Activated CD8-positive, alpha-beta T cell treated with anti-CD3 and anti-CD28 coated beads, Interleukin-2, amount 10 ng/mL, durations not matched to agents 7 days and 5 days (primary cell): Measurements from ENCODE around the gene REG4. TPM values are rescaled to one million over a fixed set of nuclear protein-coding genes. Genes with fewer than 3 reads are reported as not detected.
"Not testable (repeated sequence)": the region's sequence is repeated elsewhere in the genome, so short reads cannot be mapped to it uniquely, and the experiment has no call there.

Source experiments
- ATAC-seq: fragments of 150-1000 bp; cut with Tn5 transposase; one replicate; pipeline ENCODE4 v1.10.0; 2021; ENCODE audit warnings: moderate library complexity
- CTCF ChIA-PET: fragments of 350-600 bp; sonication (Branson Sonifier 250); formaldehyde crosslinking; loops from one replicate; lab custom pipeline; 2021; ENCODE audit warnings: antibody characterized with exemption; lab: Charles Lee
- POLR2A ChIA-PET: fragments of 350-600 bp; sonication (Branson Sonifier 250); formaldehyde crosslinking; loops from one replicate; lab custom pipeline; 2021; ENCODE audit warnings: antibody characterized with exemption; lab: Charles Lee
- DNase-seq: peaks from one replicate; pipeline ENCODE4 v3.0.0-alpha.2; 2020
- H3K27ac Mint-ChIP-seq: one replicate; pipeline ENCODE4 v1.8.0; 2021; ENCODE audit warnings: mild to moderate bottlenecking, mixed read lengths
- H3K27me3 Mint-ChIP-seq: one replicate; pipeline ENCODE4 v1.8.0; 2021; ENCODE audit warnings: low read depth, mixed read lengths
- H3K36me3 Mint-ChIP-seq: one replicate; pipeline ENCODE4 v1.8.0; 2021; ENCODE audit warnings: low read depth, mixed read lengths
- H3K4me1 Mint-ChIP-seq: one replicate; pipeline ENCODE4 v1.8.0; 2021; ENCODE audit warnings: low read depth, mixed read lengths
- H3K4me3 Mint-ChIP-seq: one replicate; pipeline ENCODE4 v1.8.0; 2021; ENCODE audit warnings: mild to moderate bottlenecking, mixed read lengths
- H3K9me3 Mint-ChIP-seq: one replicate; pipeline ENCODE4 v1.8.0; 2022; ENCODE audit warnings: mixed read lengths; ENCODE audit not compliant: insufficient read depth
- total RNA-seq, 2 experiments: library from RNA; stranded (reverse); gene quantifications; one replicate each; pipeline ENCODE4 v1.2.3, GENCODE V29; 2021

Gene REG4
- total RNA-seq, 2 experiments from 2014 or later = 14.6 to 15.3 TPM

DNA sequence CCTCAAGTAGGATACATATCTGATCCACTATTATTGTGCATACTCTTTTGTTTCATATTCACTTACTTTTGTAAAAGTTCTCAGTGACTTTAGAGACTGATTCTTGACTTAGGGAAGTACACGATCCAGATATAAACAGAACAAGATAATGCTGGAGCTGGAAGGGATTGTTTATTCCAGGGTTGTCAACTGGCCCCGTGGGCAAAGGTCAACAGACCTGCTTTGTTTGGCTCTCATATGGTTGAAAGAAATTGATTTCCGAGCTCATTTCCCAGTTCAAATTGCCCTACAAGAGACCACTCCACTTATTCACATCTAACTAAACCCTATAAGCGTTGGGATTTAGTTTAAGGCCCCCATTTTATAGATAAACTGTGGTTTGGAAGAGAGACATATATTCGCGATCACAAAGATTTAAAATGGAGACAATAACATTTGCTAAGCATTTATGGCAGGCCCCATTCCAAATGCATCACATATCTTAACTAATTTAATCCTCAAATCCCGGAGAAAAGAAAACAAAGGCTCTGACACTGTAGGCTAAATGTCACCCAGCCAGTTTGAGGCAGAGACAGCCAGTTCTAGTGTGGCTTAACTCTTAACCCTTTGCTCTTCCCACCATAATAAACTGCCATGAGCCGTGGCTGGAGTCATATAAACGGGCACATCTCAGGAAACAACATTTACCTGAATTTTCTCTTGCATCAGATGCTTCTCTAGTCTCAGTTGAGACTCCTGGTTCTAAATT is 20.6 kb downstream of the REG4 start:
- ATAC-seq (no peak), DNase-seq (no peak)
- Mint-ChIP-seq H3K27me3 (peaks cover 14% of the 10 kb centered on the region), H3K36me3 (peaks cover 23% of the 10 kb centered on the region), H3K27ac (no peak overlapping the region), H3K4me1 (peaks cover 27% of the 10 kb centered on the region), H3K9me3 (no peaks in the 10 kb centered on the region), H3K4me3 (no peak overlapping the region)
- ChIA-PET CTCF (interaction anchor here (3.3 kb wide), 1 partner anchor 18 kb away, joined by 13 read pairs; no protein-coding TSS in a partner anchor), POLR2A (no interaction called here)

GRCh38 chr1:119787776-119788175 is 23.5 kb downstream of the REG4 start:
- CTCF ChIA-PET = interaction anchor here (1.4 to 2.9 kb wide), 2 partner anchors 21 to 22 kb away, joined by 8 to 9 read pairs; no protein-coding TSS in a partner anchor

DNA sequence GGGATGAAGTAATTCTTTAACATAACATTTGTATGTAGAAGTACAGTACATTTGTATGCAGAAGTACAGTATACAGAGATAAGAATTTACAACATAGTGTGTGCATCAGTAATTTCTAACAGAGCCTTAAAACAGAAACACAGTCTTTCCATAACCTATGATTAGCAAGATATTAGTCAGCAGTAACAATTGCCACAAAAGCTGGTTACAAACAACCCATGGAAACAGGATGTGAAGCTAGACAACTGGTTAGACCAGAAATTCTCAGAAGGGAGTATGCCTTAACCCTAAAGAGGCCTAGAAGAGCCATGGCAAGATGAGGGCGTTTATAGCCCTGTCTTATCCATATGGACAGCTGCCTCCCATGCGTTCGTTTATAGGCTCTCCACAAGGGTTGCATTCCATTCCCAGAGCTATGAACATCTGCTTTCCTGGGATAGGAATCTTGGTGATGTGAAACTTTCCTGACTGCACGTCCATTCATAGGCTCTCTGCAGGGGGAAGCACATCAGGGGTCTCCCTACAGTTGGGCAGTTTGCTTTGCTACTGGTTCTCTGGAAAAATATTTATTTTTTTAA is 24.7 kb downstream of the REG4 start:
- peak overlapping the region; percentile 13 for H3K4me3 Mint-ChIP-seq
- not testable (repeated sequence) for ATAC-seq

More at GRCh38 chr1:119787776-119788175, 23.5 kb downstream of the REG4 start:
- no peaks in the 10 kb centered on the region for H3K9me3 Mint-ChIP-seq
- ATAC-seq (no peak), DNase-seq (no peak)
- no peak overlapping the region for H3K4me3 Mint-ChIP-seq
- H3K27me3 Mint-ChIP-seq = peaks cover 25% of the 10 kb centered on the region
- POLR2A ChIA-PET = interaction anchor here (1.0 to 1.3 kb wide), 2 partner anchors 10 to 11 kb away, joined by 4 to 5 read pairs; no protein-coding TSS in a partner anchor
- no peak overlapping the region for H3K27ac Mint-ChIP-seq
- peaks cover 29% of the 10 kb centered on the region for H3K4me1 Mint-ChIP-seq
- peaks cover under 1% of the 10 kb centered on the region for H3K36me3 Mint-ChIP-seq

GRCh38 chr1:119786046-119786445 is 25.2 kb downstream of the REG4 start:
- H3K4me3 Mint-ChIP-seq, H3K36me3 Mint-ChIP-seq, H3K27ac Mint-ChIP-seq, ATAC-seq, H3K9me3 Mint-ChIP-seq, DNase-seq, POLR2A ChIA-PET: not testable (repeated sequence)
- CTCF ChIA-PET = interaction anchor here (1.3 to 3.3 kb wide), 3 partner anchors 13 to 42 kb away, joined by 4 to 19 read pairs (median 9); no protein-coding TSS in a partner anchor
- peaks cover 29% of the 10 kb centered on the region for H3K4me1 Mint-ChIP-seq
- H3K27me3 Mint-ChIP-seq = peaks cover 36% of the 10 kb centered on the region

More for the DNA sequence above, 24.7 kb downstream of the REG4 start:
- H3K36me3 Mint-ChIP-seq, H3K9me3 Mint-ChIP-seq, POLR2A ChIA-PET, H3K27ac Mint-ChIP-seq: not testable (repeated sequence)
- DNase-seq = peak; percentile 42
- peaks cover 33% of the 10 kb centered on the region for H3K27me3 Mint-ChIP-seq
- CTCF ChIA-PET = interaction anchor here (1.3 to 3.3 kb wide), 3 partner anchors 12 to 43 kb away, joined by 4 to 19 read pairs (median 9); no protein-coding TSS in a partner anchor
- H3K4me1 Mint-ChIP-seq = peaks cover 29% of the 10 kb centered on the region

- DNase-seq (no peak), ATAC-seq (no peak)
- Mint-ChIP-seq H3K4me3 (no peak overlapping the region), H3K27ac (no peak overlapping the region), H3K36me3 (no peaks in the 10 kb centered on the region), H3K9me3 (no peaks in the 10 kb centered on the region), H3K4me1 (peaks cover 29% of the 10 kb centered on the region), H3K27me3 (peaks cover 41% of the 10 kb centered on the region)
- CTCF ChIA-PET = interaction anchor here (1.4 to 3.3 kb wide), 2 partner anchors 24 to 41 kb away, joined by 5 to 19 read pairs; no protein-coding TSS in a partner anchor
- POLR2A ChIA-PET = interaction anchor here (0.6 kb wide), 1 partner anchor 10 kb away, joined by 3 read pairs; no protein-coding TSS in a partner anchor
These were observed 27.0 kb downstream of the REG4 start for GRCh38 chr1:119784191-119784781.

- Mint-ChIP-seq H3K9me3 (no peaks in the 10 kb centered on the region), H3K36me3 (no peaks in the 10 kb centered on the region), H3K27ac (peak overlapping the region; percentile 11), H3K4me1 (peaks cover 29% of the 10 kb centered on the region), H3K27me3 (peaks cover 40% of the 10 kb centered on the region), H3K4me3 (no peak overlapping the region)
- POLR2A ChIA-PET = no interaction called here
- ATAC-seq (no peak), DNase-seq (no peak)
- CTCF ChIA-PET = interaction anchor here (0.9 to 3.3 kb wide), 3 partner anchors 14 to 40 kb away, joined by 4 to 19 read pairs (median 5); no protein-coding TSS in a partner anchor
These were observed 27.7 kb downstream of the REG4 start for GRCh38 chr1:119783354-119784185.

DNA sequence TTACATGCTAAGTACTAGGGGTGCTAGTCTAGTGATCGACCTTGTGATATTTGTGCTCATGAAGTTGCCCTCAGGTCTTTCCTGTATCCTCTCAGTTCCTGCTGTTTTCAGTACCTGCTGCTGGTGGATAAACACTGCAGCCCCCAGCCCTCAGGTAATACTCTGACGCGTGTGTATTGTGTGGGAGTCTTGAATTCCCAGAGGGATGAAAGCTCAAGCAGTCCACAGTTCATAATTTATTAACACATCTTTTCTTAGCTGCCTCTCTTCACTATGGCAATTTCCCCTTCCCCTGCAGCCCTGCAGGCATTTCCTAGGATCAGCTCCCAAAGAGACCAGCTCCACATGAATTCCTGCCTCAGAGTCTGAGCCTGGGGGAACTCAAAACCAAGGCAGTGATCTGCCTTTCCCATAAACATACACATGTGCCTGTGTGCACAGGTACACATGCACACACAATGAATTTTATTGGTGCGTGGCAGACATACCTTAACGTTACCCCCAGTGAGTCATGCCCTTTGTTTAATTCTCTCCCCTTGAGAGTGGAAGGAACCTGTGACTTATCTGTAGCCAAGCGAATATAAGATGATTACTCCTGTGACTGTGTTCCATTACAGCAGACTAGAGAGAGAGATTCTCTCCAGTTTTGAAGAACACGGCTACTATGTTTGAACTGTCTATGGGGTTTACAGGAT is 28.5 kb downstream of the REG4 start:
- DNase-seq (no peak), ATAC-seq (no peak)
- H3K4me1 Mint-ChIP-seq = peaks cover 28% of the 10 kb centered on the region
- ChIA-PET CTCF (interaction anchor here (0.9 kb wide), 1 partner anchor 13 kb away, joined by 4 read pairs; no protein-coding TSS in a partner anchor), POLR2A (no interaction called here)
- H3K9me3 Mint-ChIP-seq = no peaks in the 10 kb centered on the region
- no peak overlapping the region for H3K4me3 Mint-ChIP-seq
- H3K27me3 Mint-ChIP-seq = peaks cover 42% of the 10 kb centered on the region
- H3K27ac Mint-ChIP-seq = no peak overlapping the region
- H3K36me3 Mint-ChIP-seq = no peaks in the 10 kb centered on the region

GRCh38 chr1:119781434-119782210 is 29.6 kb downstream of the REG4 start:
- DNase-seq (no peak), ATAC-seq (no peak)
- Mint-ChIP-seq H3K9me3 (no peaks in the 10 kb centered on the region), H3K4me3 (no peak overlapping the region), H3K27me3 (peaks cover 42% of the 10 kb centered on the region), H3K27ac (no peak overlapping the region), H3K4me1 (peaks cover 21% of the 10 kb centered on the region), H3K36me3 (no peaks in the 10 kb centered on the region)
- ChIA-PET POLR2A (no interaction called here), CTCF (no interaction called here)

GRCh38 chr1:119779869-119780356 is 31.3 kb downstream of the REG4 start:
- CTCF ChIA-PET = interaction anchor here (0.8 to 1.7 kb wide), 4 partner anchors 9 to 35 kb away, joined by 3 to 4 read pairs (median 4); no protein-coding TSS in a partner anchor
- Mint-ChIP-seq H3K4me1 (peaks cover 7% of the 10 kb centered on the region), H3K36me3 (no peaks in the 10 kb centered on the region), H3K27me3 (peaks cover 47% of the 10 kb centered on the region), H3K4me3 (no peak overlapping the region), H3K27ac (no peak overlapping the region), H3K9me3 (no peaks in the 10 kb centered on the region)
- ATAC-seq (no peak), DNase-seq (no peak)
- POLR2A ChIA-PET = no interaction called here
